ENCODE data around the gene CDK1. TPM values are rescaled to one million over a fixed set of nuclear protein-coding genes. Genes with fewer than 3 reads are reported as not detected.

CDK1 gene
- total RNA-seq, 1 experiment from 2014 or later: 78.9 TPM

DNA sequence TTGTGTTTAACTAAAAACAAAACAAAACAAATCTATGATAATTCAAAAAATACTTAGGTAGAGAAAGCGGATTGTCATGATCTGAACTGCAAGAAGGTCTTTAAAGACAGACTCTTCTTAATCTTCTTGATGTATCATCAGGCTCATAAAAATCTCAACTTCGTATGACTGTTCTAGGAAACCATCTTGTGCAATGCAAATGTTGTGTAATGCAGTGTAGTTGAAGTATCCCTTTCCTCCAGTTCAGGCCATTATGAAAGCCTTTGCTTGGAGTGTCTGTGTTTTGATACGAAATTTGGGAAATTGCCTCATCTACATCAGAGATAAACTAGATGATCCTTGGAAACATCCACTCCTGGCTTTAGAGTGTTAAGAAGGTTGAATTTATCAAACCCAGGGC, 30.9 kb downstream of the CDK1 start:
- Mint-ChIP-seq H3K9me3 (no peaks in the 10 kb centered on the region), H3K27ac (no peak overlapping the region), H3K4me1 (no peaks in the 10 kb centered on the region), H3K27me3 (ENCODE audit: low read depth) (no peaks in the 10 kb centered on the region), H3K36me3 (ENCODE audit: insufficient read depth in 1 of 3, low read depth in 3 of 3) (no peaks in the 10 kb centered on the region), H3K4me3 (no peak overlapping the region)
- H3K14ac ChIP-seq (ENCODE audit: insufficient read depth, low read length): no peak overlapping the region
- H4K5ac ChIP-seq (ENCODE audit: insufficient read length, low read depth, low read length): no peak overlapping the region
- H2BK15ac ChIP-seq (ENCODE audit: low read depth, low read length): no peak overlapping the region
- H3K4me1 ChIP-seq (ENCODE audit: insufficient read depth, low read length): no peaks in the 10 kb centered on the region
- WGBS (ENCODE audit: extremely low coverage, insufficient read length, low lambda C conversion rate): no CpG with 5 or more reads among the region's 3 CpGs
- H3K9ac ChIP-seq (ENCODE audit: extremely low read depth, insufficient read length, low read length): no peak overlapping the region
- H4K8ac ChIP-seq (replicated peaks; ENCODE audit: insufficient read length, low read depth, low read length): no peak overlapping the region
- H3K56ac ChIP-seq (ENCODE audit: insufficient read length, low read depth, low read length): no peak overlapping the region
- H3K79me1 ChIP-seq (ENCODE audit: insufficient read depth, low read depth, low read length, poor library complexity, severe bottlenecking): no peaks in the 10 kb centered on the region
- no peak overlapping the region for H3K4me2 ChIP-seq (ENCODE audit: insufficient read depth, insufficient read length, low read length)
- H3K23me2 ChIP-seq (ENCODE audit: insufficient read length, low read depth, low read length, poor library complexity, severe bottlenecking): no peaks in the 10 kb centered on the region
- H2AFZ ChIP-seq (ENCODE audit: low read length): no peak overlapping the region
- H2BK12ac ChIP-seq (ENCODE audit: insufficient read length, low read depth, low read length): no peak overlapping the region
- no peaks in the 10 kb centered on the region for H3K79me2 ChIP-seq (ENCODE audit: insufficient read depth, low read length)
- TF ChIP-seq CTCF (conservative IDR thresholded peaks at IDR 0.05): no peak
- no peak overlapping the region for H4K91ac ChIP-seq (ENCODE audit: insufficient read length, low read depth, low read length)
- H3K23ac ChIP-seq (ENCODE audit: insufficient read length, low read depth, low read length): no peak overlapping the region
- DNase-seq: no peak
- H2BK5ac ChIP-seq (ENCODE audit: insufficient read length, low read length): no peak overlapping the region
- H3K27ac ChIP-seq (ENCODE audit: insufficient read length, low read depth, low read length): no peak overlapping the region
- H2BK20ac ChIP-seq (ENCODE audit: low read depth, low read length, poor library complexity, severe bottlenecking): no peak overlapping the region
- H3K18ac ChIP-seq (ENCODE audit: insufficient read length, low read depth, low read length): no peak overlapping the region
- H3T11ph ChIP-seq (ENCODE audit: low read length): no peak overlapping the region
- no peak overlapping the region for H3K4ac ChIP-seq (ENCODE audit: low read depth, low read length)
- no peaks in the 10 kb centered on the region for H3K27me3 ChIP-seq (ENCODE audit: insufficient read depth, low read length)
- no peak overlapping the region for H2BK120ac ChIP-seq (ENCODE audit: low read depth, low read length, poor library complexity, severe bottlenecking)
- H2AK5ac ChIP-seq (ENCODE audit: insufficient read length, low read length): no peak overlapping the region
- H4K20me1 ChIP-seq (ENCODE audit: control insufficient read depth, insufficient read depth, insufficient read length): no peaks in the 10 kb centered on the region
- no peaks in the 10 kb centered on the region for H3K9me3 ChIP-seq (ENCODE audit: control insufficient read depth, low read depth, low read length)
